Thyroid gland (tissue), 4 donors: ENCODE measurements around the gene RPS15.

Experiments
- POLR2A ChIP-seq, 2 donors: fragments of 450-650 bp; IDR thresholded peaks; one replicate each; pipeline ENCODE4 v1.6.1; 2017; ENCODE audit warnings: antibody characterized with exemption in 2 of 2, mild to moderate bottlenecking in 2 of 2, moderate library complexity in 1 of 2
- TF ChIP-seq, protein P1 (sequence below), 6 experiments: fragments of 200-600 bp in 3 of 6; fragments of 450-650 bp in 3 of 6; sonication (generic) in 3 of 6; IDR thresholded peaks; one replicate each; pipeline ENCODE4 v1.5.1; 2016 to 2019; ENCODE audit warnings: antibody characterized with exemption in 6 of 6, mild to moderate bottlenecking in 2 of 6, inconsistent platforms in 1 of 6, moderate library complexity in 1 of 6

DNA sequence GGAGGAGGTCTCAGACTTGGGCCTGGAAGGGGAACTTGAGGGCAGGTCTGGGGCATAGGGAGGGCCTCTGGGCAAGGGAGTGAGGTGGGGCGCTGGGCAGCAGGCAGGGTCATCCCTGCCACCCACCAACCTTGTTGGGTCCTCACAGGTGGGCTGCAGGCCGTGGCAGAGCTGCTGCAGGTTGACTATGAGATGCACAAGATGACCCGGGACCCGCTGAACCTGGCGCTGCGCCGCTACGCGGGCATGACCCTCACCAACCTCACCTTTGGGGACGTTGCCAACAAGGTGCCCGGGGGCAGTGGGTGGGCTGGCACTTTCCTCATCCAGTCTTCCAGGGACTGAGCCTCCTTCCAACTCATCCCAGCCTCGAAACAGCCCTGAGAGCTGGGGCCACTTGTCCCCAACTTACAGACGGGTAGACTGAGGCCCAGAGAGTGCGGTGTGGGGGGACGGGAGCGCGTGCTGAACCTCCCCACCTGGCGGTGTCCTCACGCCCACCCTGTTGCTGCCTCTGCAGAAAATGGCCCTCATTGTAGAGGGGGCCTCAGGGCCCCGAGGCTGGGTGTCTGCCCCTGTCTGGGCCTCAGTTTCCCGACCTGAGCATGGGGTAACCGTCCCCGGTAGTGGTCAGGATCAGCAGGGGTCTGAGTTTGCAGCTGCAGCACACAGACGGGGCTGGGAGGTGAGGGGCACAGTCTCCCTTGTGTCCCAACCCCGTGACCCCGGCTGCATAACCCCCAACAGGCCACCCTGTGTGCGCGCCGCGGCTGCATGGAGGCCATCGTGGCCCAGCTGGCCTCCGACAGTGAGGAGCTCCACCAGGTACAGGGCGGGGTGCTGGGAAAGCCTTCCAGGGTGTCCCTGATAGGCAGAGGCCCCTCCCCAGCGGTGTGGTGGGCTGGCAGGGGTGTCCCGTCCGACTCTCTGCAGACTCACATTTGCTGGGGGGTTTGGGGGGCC lies 22.1 kb downstream of the RPS15 start:
- TF ChIP-seq, protein P1, sequence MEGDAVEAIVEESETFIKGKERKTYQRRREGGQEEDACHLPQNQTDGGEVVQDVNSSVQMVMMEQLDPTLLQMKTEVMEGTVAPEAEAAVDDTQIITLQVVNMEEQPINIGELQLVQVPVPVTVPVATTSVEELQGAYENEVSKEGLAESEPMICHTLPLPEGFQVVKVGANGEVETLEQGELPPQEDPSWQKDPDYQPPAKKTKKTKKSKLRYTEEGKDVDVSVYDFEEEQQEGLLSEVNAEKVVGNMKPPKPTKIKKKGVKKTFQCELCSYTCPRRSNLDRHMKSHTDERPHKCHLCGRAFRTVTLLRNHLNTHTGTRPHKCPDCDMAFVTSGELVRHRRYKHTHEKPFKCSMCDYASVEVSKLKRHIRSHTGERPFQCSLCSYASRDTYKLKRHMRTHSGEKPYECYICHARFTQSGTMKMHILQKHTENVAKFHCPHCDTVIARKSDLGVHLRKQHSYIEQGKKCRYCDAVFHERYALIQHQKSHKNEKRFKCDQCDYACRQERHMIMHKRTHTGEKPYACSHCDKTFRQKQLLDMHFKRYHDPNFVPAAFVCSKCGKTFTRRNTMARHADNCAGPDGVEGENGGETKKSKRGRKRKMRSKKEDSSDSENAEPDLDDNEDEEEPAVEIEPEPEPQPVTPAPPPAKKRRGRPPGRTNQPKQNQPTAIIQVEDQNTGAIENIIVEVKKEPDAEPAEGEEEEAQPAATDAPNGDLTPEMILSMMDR (IDR thresholded peaks at IDR 0.05), result no peak
- no peak for TF ChIP-seq POLR2A (IDR thresholded peaks at IDR 0.05)
